Measurements from ENCODE around the gene UNKL.

The UNKL gene

GRCh38 chr16:1398826-1399581, 15.5 kb downstream of the UNKL start:
- DNase-seq, result no peak

GRCh38 chr16:1398351-1398750, 16.2 kb downstream of the UNKL start:
- no peak for DNase-seq

- DNase-seq, result no peak
These were observed 16.7 kb downstream of the UNKL start for GRCh38 chr16:1397779-1398178.

- DNase-seq, result no peak
These were observed 19.0 kb downstream of the UNKL start for GRCh38 chr16:1395444-1396031.

- no peak for DNase-seq
These were observed 20.0 kb downstream of the UNKL start for GRCh38 chr16:1394367-1394951.

- no peak for DNase-seq
These were observed 20.8 kb downstream of the UNKL start for GRCh38 chr16:1393613-1394176.

GRCh38 chr16:1392826-1393225, 21.7 kb downstream of the UNKL start:
- DNase-seq, result no peak

GRCh38 chr16:1390239-1390779, 24.2 kb downstream of the UNKL start:
- no peak for DNase-seq

GRCh38 chr16:1389762-1390161, 24.7 kb downstream of the UNKL start:
- no peak for DNase-seq

- no peak for DNase-seq
These were observed 27.2 kb downstream of the UNKL start for GRCh38 chr16:1387331-1387730.

GRCh38 chr16:1385232-1385631, 29.3 kb downstream of the UNKL start:
- DNase-seq, result no peak

- no peak for DNase-seq
These were observed 30.9 kb downstream of the UNKL start for GRCh38 chr16:1383556-1383955.

- no peak for DNase-seq
These were observed 32.7 kb downstream of the UNKL start for GRCh38 chr16:1381612-1382406.

GRCh38 chr16:1380195-1380594, 34.3 kb downstream of the UNKL start:
- DNase-seq, result no peak

- peak; percentile 43 to 62 for DNase-seq
These were observed 35.0 kb downstream of the UNKL start for GRCh38 chr16:1379304-1380076.

GRCh38 chr16:1378804-1379303, 35.6 kb downstream of the UNKL start:
- peak; percentile 71 to 74 for DNase-seq

GRCh38 chr16:1378087-1378803, 36.3 kb downstream of the UNKL start:
- no peak for DNase-seq

- DNase-seq, result no peak
These were observed 37.0 kb downstream of the UNKL start for GRCh38 chr16:1377406-1378010.

- DNase-seq, result no peak
These were observed 38.6 kb downstream of the UNKL start for GRCh38 chr16:1375741-1376410.

GRCh38 chr16:1375298-1375640, 39.2 kb downstream of the UNKL start:
- no peak for DNase-seq
